ENCODE measurements around the gene LEPR. TPM values are rescaled to one million over a fixed set of nuclear protein-coding genes. Genes with fewer than 3 reads are reported as not detected.

LEPR gene
- total and polyA plus RNA-seq, 5 donors from 2014 or later, result 2.3 to 3.2 (median 2.8) TPM

- Histone ChIP-seq H3K4me3 (ENCODE audit: low read depth, low read length) (no peak overlapping the region), H3K27me3 (ENCODE audit: control insufficient read depth, insufficient read depth, low read length) (no peaks in the 10 kb centered on the region), H3K36me3 (ENCODE audit: control insufficient read depth, insufficient read depth, low read length) (no peaks in the 10 kb centered on the region), H3K4me1 (ENCODE audit: control insufficient read depth, insufficient read depth, low read length, poor library complexity, severe bottlenecking) (peaks cover 7% of the 10 kb centered on the region), H3K27ac (ENCODE audit: insufficient read depth, low read length, poor library complexity, severe bottlenecking) (no peak overlapping the region), H3K9me3 (ENCODE audit: control insufficient read depth in 2 of 2, low read length in 2 of 2) (no peaks in the 10 kb centered on the region)
- Mint-ChIP-seq H3K9me3 (no peaks in the 10 kb centered on the region), H3K27me3 (no peaks in the 10 kb centered on the region), H3K36me3 (peaks cover 3% of the 10 kb centered on the region), H3K4me1 (peaks cover 5 to 17% (median 12%) of the 10 kb centered on the region in 4 donors), H3K27ac (no peak overlapping the region), H3K4me3 (no peak overlapping the region)
- no peak for DNase-seq
- ATAC-seq (ENCODE audit: low read depth in 2 of 2), result no peak
Measured at GRCh38 chr1:65398083-65398482, 22.4 kb upstream of the LEPR start.

GRCh38 chr1:65399003-65399402 is 21.5 kb upstream of the LEPR start:
- Mint-ChIP-seq H3K4me3 (no peak overlapping the region), H3K27me3 (no peaks in the 10 kb centered on the region), H3K4me1 (peaks cover 5 to 9% (median 8%) of the 10 kb centered on the region in 4 donors), H3K27ac (no peak overlapping the region), H3K36me3 (peaks cover 3% of the 10 kb centered on the region), H3K9me3 (no peaks in the 10 kb centered on the region)
- no peak overlapping the region for H3K27ac ChIP-seq (ENCODE audit: insufficient read depth, low read length, poor library complexity, severe bottlenecking)
- DNase-seq (no peak), ATAC-seq (ENCODE audit: low read depth in 2 of 2) (no peak)
- H3K9me3 ChIP-seq (ENCODE audit: control insufficient read depth in 2 of 2, low read length in 2 of 2), result no peaks in the 10 kb centered on the region
- no peak overlapping the region for H3K4me3 ChIP-seq (ENCODE audit: low read depth, low read length)
- H3K27me3 ChIP-seq (ENCODE audit: control insufficient read depth, insufficient read depth, low read length), result no peaks in the 10 kb centered on the region
- H3K36me3 ChIP-seq (ENCODE audit: control insufficient read depth, insufficient read depth, low read length), result no peaks in the 10 kb centered on the region
- H3K4me1 ChIP-seq (ENCODE audit: control insufficient read depth, insufficient read depth, low read length, poor library complexity, severe bottlenecking), result peaks cover 3% of the 10 kb centered on the region

GRCh38 chr1:65401612-65402011 is 18.9 kb upstream of the LEPR start:
- H3K9me3 Mint-ChIP-seq, result peaks cover 0 to 3% (median 0%) of the 10 kb centered on the region in 7 donors
- Histone ChIP-seq H3K36me3 (ENCODE audit: control insufficient read depth, insufficient read depth, low read length) (no peaks in the 10 kb centered on the region), H3K4me3 (ENCODE audit: low read depth, low read length) (no peak overlapping the region), H3K4me1 (ENCODE audit: control insufficient read depth, insufficient read depth, low read length, poor library complexity, severe bottlenecking) (no peaks in the 10 kb centered on the region), H3K27ac (ENCODE audit: insufficient read depth, low read length, poor library complexity, severe bottlenecking) (no peak overlapping the region), H3K9me3 (ENCODE audit: control insufficient read depth in 2 of 2, low read length in 2 of 2) (no peaks in the 10 kb centered on the region), H3K27me3 (ENCODE audit: control insufficient read depth, insufficient read depth, low read length) (no peaks in the 10 kb centered on the region)
- peaks cover 0 to 2% (median 0%) of the 10 kb centered on the region in 4 donors for H3K4me1 Mint-ChIP-seq
- peaks cover 4% of the 10 kb centered on the region for H3K27me3 Mint-ChIP-seq
- H3K4me3 Mint-ChIP-seq, result no peak overlapping the region
- peaks cover 3% of the 10 kb centered on the region for H3K36me3 Mint-ChIP-seq
- no peak for DNase-seq
- no peak for ATAC-seq (ENCODE audit: low read depth in 2 of 2)
- no peak overlapping the region for H3K27ac Mint-ChIP-seq

GRCh38 chr1:65404941-65405340 is 15.5 kb upstream of the LEPR start:
- H3K4me3 Mint-ChIP-seq, result no peak overlapping the region
- Histone ChIP-seq H3K9me3 (ENCODE audit: control insufficient read depth in 2 of 2, low read length in 2 of 2) (no peaks in the 10 kb centered on the region), H3K27me3 (ENCODE audit: control insufficient read depth, insufficient read depth, low read length) (peaks cover 6% of the 10 kb centered on the region), H3K27ac (ENCODE audit: insufficient read depth, low read length, poor library complexity, severe bottlenecking) (no peak overlapping the region), H3K4me3 (ENCODE audit: low read depth, low read length) (no peak overlapping the region), H3K36me3 (ENCODE audit: control insufficient read depth, insufficient read depth, low read length) (no peaks in the 10 kb centered on the region), H3K4me1 (ENCODE audit: control insufficient read depth, insufficient read depth, low read length, poor library complexity, severe bottlenecking) (no peaks in the 10 kb centered on the region)
- peaks cover 0 to 3% (median 0%) of the 10 kb centered on the region in 7 donors for H3K9me3 Mint-ChIP-seq
- H3K27ac Mint-ChIP-seq, result no peak overlapping the region
- H3K4me1 Mint-ChIP-seq, result no peaks in the 10 kb centered on the region
- peaks cover 3% of the 10 kb centered on the region for H3K36me3 Mint-ChIP-seq
- no peak for ATAC-seq (ENCODE audit: low read depth in 2 of 2)
- H3K27me3 Mint-ChIP-seq, result peaks cover 4% of the 10 kb centered on the region
- DNase-seq, result no peak

GRCh38 chr1:65407877-65408276 is 12.6 kb upstream of the LEPR start:
- DNase-seq (no peak), ATAC-seq (ENCODE audit: low read depth in 2 of 2) (no peak)
- no peak overlapping the region for H3K27ac Mint-ChIP-seq
- H3K4me3 Mint-ChIP-seq, result no peak overlapping the region
- peaks cover 22% of the 10 kb centered on the region for H3K27me3 Mint-ChIP-seq
- Histone ChIP-seq H3K27ac (ENCODE audit: insufficient read depth, low read length, poor library complexity, severe bottlenecking) (no peak overlapping the region), H3K27me3 (ENCODE audit: control insufficient read depth, insufficient read depth, low read length) (peaks cover 13% of the 10 kb centered on the region), H3K4me3 (ENCODE audit: low read depth, low read length) (no peak overlapping the region), H3K9me3 (ENCODE audit: control insufficient read depth in 2 of 2, low read length in 2 of 2) (no peaks in the 10 kb centered on the region), H3K36me3 (ENCODE audit: control insufficient read depth, insufficient read depth, low read length) (no peaks in the 10 kb centered on the region), H3K4me1 (ENCODE audit: control insufficient read depth, insufficient read depth, low read length, poor library complexity, severe bottlenecking) (no peaks in the 10 kb centered on the region)
- H3K4me1 Mint-ChIP-seq, result no peaks in the 10 kb centered on the region
- peaks cover 0 to 5% (median 0%) of the 10 kb centered on the region in 7 donors for H3K9me3 Mint-ChIP-seq
- H3K36me3 Mint-ChIP-seq, result no peaks in the 10 kb centered on the region

- peaks cover 22% of the 10 kb centered on the region for H3K27me3 Mint-ChIP-seq
- H3K27ac Mint-ChIP-seq, result no peak overlapping the region
- Histone ChIP-seq H3K4me1 (ENCODE audit: control insufficient read depth, insufficient read depth, low read length, poor library complexity, severe bottlenecking) (no peaks in the 10 kb centered on the region), H3K4me3 (ENCODE audit: low read depth, low read length) (no peak overlapping the region), H3K9me3 (ENCODE audit: control insufficient read depth in 2 of 2, low read length in 2 of 2) (no peaks in the 10 kb centered on the region), H3K27me3 (ENCODE audit: control insufficient read depth, insufficient read depth, low read length) (peaks cover 13% of the 10 kb centered on the region), H3K36me3 (ENCODE audit: control insufficient read depth, insufficient read depth, low read length) (no peaks in the 10 kb centered on the region), H3K27ac (ENCODE audit: insufficient read depth, low read length, poor library complexity, severe bottlenecking) (no peak overlapping the region)
- ATAC-seq (ENCODE audit: low read depth in 2 of 2) (no peak), DNase-seq (no peak)
- H3K4me3 Mint-ChIP-seq, result no peak overlapping the region
- H3K9me3 Mint-ChIP-seq, result peaks cover 0 to 5% (median 0%) of the 10 kb centered on the region in 7 donors
- no peaks in the 10 kb centered on the region for H3K4me1 Mint-ChIP-seq
- H3K36me3 Mint-ChIP-seq, result no peaks in the 10 kb centered on the region
Measured at GRCh38 chr1:65409314-65409713, 11.2 kb upstream of the LEPR start.

- no peak overlapping the region for H3K4me3 Mint-ChIP-seq
- no peak for ATAC-seq (ENCODE audit: low read depth in 2 of 2)
Measured at GRCh38 chr1:65409816-65410326, 10.6 kb upstream of the LEPR start.

GRCh38 chr1:65412256-65412983 is 8.0 kb upstream of the LEPR start:
- no peak for ATAC-seq (ENCODE audit: low read depth in 2 of 2)

More at GRCh38 chr1:65409816-65410326, 10.6 kb upstream of the LEPR start:
- Histone ChIP-seq H3K4me3 (ENCODE audit: low read depth, low read length) (no peak overlapping the region), H3K27me3 (ENCODE audit: control insufficient read depth, insufficient read depth, low read length) (peaks cover 13% of the 10 kb centered on the region), H3K9me3 (ENCODE audit: control insufficient read depth in 2 of 2, low read length in 2 of 2) (no peaks in the 10 kb centered on the region), H3K4me1 (ENCODE audit: control insufficient read depth, insufficient read depth, low read length, poor library complexity, severe bottlenecking) (no peaks in the 10 kb centered on the region), H3K36me3 (ENCODE audit: control insufficient read depth, insufficient read depth, low read length) (no peaks in the 10 kb centered on the region), H3K27ac (ENCODE audit: insufficient read depth, low read length, poor library complexity, severe bottlenecking) (no peak overlapping the region)
- Mint-ChIP-seq H3K36me3 (no peaks in the 10 kb centered on the region), H3K27me3 (peaks cover 22% of the 10 kb centered on the region), H3K27ac (no peak overlapping the region), H3K4me1 (no peaks in the 10 kb centered on the region), H3K9me3 (peaks cover 0 to 5% (median 0%) of the 10 kb centered on the region in 7 donors)
- no peak for DNase-seq

More at GRCh38 chr1:65412256-65412983, 8.0 kb upstream of the LEPR start:
- Histone ChIP-seq H3K9me3 (ENCODE audit: control insufficient read depth in 2 of 2, low read length in 2 of 2) (no peaks in the 10 kb centered on the region), H3K27ac (ENCODE audit: insufficient read depth, low read length, poor library complexity, severe bottlenecking) (no peak overlapping the region), H3K4me3 (ENCODE audit: low read depth, low read length) (no peak overlapping the region), H3K27me3 (ENCODE audit: control insufficient read depth, insufficient read depth, low read length) (peaks cover 13% of the 10 kb centered on the region), H3K4me1 (ENCODE audit: control insufficient read depth, insufficient read depth, low read length, poor library complexity, severe bottlenecking) (no peaks in the 10 kb centered on the region), H3K36me3 (ENCODE audit: control insufficient read depth, insufficient read depth, low read length) (no peaks in the 10 kb centered on the region)
- H3K27ac Mint-ChIP-seq, result no peak overlapping the region
- no peak for DNase-seq
- H3K4me1 Mint-ChIP-seq, result no peaks in the 10 kb centered on the region
- no peaks in the 10 kb centered on the region for H3K36me3 Mint-ChIP-seq
- peaks cover 18% of the 10 kb centered on the region for H3K27me3 Mint-ChIP-seq
- H3K4me3 Mint-ChIP-seq, result no peak overlapping the region
- peaks cover 0 to 3% (median 0%) of the 10 kb centered on the region in 7 donors for H3K9me3 Mint-ChIP-seq
